HEK293T (cell line): Measurements from ENCODE around the gene CDC42SE2.
"Not testable (repeated sequence)": the region's sequence is repeated elsewhere in the genome, so short reads cannot be mapped to it uniquely, and the experiment has no call there.

ENCODE experiments used
- CTCF ChIA-PET: fragments of 350-600 bp; formaldehyde crosslinking; extraction: SDS; loops from one replicate; lab custom pipeline; 2021; ENCODE audit warnings: antibody characterized with exemption, inconsistent platforms; lab: Yijun Ruan, JAX
- POLR2A ChIA-PET: fragments of 350-600 bp; formaldehyde crosslinking; extraction: SDS; loops from one replicate; lab custom pipeline; 2020; ENCODE audit warnings: antibody characterized with exemption, inconsistent platforms; lab: Yijun Ruan, JAX
- DNase-seq: peaks from one replicate; pipeline ENCODE4 v3.0.0; 2012; ENCODE audit warnings: mixed read lengths; ENCODE audit errors: extremely low spot score
- ARNT ChIP-seq: fragments of 450-650 bp; IDR thresholded peaks from 2 replicates; pipeline ENCODE4 v1.6.1; 2017; ENCODE audit warnings: mild to moderate bottlenecking
- BHLHE40 ChIP-seq: fragments of 450-650 bp; IDR thresholded peaks from 2 replicates; pipeline ENCODE4 v1.6.1; 2016; ENCODE audit warnings: mild to moderate bottlenecking, moderate library complexity, borderline replicate concordance
- CTBP1 ChIP-seq: fragments of 450-650 bp; IDR thresholded peaks from 2 replicates; pipeline ENCODE4 v1.6.1; 2016; ENCODE audit warnings: borderline replicate concordance
- ELF4 ChIP-seq: fragments of 450-650 bp; IDR thresholded peaks from 2 replicates; pipeline ENCODE4 v1.6.1; 2017; ENCODE audit warnings: antibody characterized with exemption
- FOXA1 ChIP-seq: fragments of 450-650 bp; IDR thresholded peaks from 2 replicates; pipeline ENCODE4 v1.6.1; 2016; ENCODE audit warnings: mild to moderate bottlenecking
- FOXK2 ChIP-seq: fragments of 450-650 bp; IDR thresholded peaks from 2 replicates; pipeline ENCODE4 v1.6.1; 2016; ENCODE audit warnings: mild to moderate bottlenecking
- FOXM1 ChIP-seq: fragments of 450-650 bp; IDR thresholded peaks from 2 replicates; pipeline ENCODE4 v1.6.1; 2017; ENCODE audit warnings: mild to moderate bottlenecking, borderline replicate concordance
- HDGF ChIP-seq: fragments of 450-650 bp; IDR thresholded peaks from 2 replicates; pipeline ENCODE4 v1.6.1; 2017; ENCODE audit warnings: antibody characterized with exemption, borderline replicate concordance
- L3MBTL2 ChIP-seq: fragments of 450-650 bp; conservative IDR thresholded peaks from 2 replicates; pipeline ENCODE4 v1.6.1; 2016; ENCODE audit warnings: mild to moderate bottlenecking
- LEF1 ChIP-seq: fragments of 450-650 bp; IDR thresholded peaks from 2 replicates; pipeline ENCODE4 v1.6.1; 2017; ENCODE audit warnings: mild to moderate bottlenecking, borderline replicate concordance
- NFRKB ChIP-seq: fragments of 450-650 bp; IDR thresholded peaks from 2 replicates; pipeline ENCODE4 v1.6.1; 2016; ENCODE audit warnings: mild to moderate bottlenecking, moderate library complexity
- SP1 ChIP-seq: fragments of 450-650 bp; IDR thresholded peaks from 2 replicates; pipeline ENCODE4 v1.6.1; 2017
- SUZ12 ChIP-seq: fragments of 450-650 bp; IDR thresholded peaks from 2 replicates; pipeline ENCODE4 v1.6.1; 2016; ENCODE audit warnings: mild to moderate bottlenecking
- TARDBP ChIP-seq: fragments of 450-650 bp; IDR thresholded peaks from 2 replicates; pipeline ENCODE4 v1.6.1; 2016
- ZNF384 ChIP-seq: fragments of 450-650 bp; IDR thresholded peaks from 2 replicates; pipeline ENCODE4 v1.6.1; 2016
- TF ChIP-seq, protein P1 (sequence below): fragments of 450-650 bp; IDR thresholded peaks from 2 replicates; pipeline ENCODE4 v1.6.1; 2016

Gene CDC42SE2

DNA sequence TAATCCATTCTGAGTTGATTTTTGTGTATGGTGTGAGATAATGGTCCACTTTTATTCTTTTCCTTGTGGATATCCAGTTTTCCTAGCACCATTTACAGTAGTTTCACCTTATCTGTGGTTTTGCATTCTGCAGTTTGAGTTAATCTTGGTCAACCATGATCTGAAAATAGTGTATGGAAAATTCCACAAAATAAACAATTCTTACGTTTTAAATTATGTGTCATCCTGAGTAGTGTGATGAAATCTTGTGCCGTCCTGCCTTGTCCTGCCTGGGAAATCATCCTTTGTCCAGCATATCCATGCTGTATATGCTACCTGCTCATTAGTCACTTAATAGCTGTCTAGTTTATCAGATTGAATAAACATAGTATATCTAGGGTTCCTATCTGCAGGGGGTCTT, 42.1 kb downstream of the CDC42SE2 start:
- CTCF ChIA-PET: no interaction called here
- POLR2A ChIA-PET: no interaction called here
- no peak for DNase-seq
- TF ChIP-seq BHLHE40: no peak
- TF ChIP-seq NFRKB: no peak
- TF ChIP-seq, protein P1, sequence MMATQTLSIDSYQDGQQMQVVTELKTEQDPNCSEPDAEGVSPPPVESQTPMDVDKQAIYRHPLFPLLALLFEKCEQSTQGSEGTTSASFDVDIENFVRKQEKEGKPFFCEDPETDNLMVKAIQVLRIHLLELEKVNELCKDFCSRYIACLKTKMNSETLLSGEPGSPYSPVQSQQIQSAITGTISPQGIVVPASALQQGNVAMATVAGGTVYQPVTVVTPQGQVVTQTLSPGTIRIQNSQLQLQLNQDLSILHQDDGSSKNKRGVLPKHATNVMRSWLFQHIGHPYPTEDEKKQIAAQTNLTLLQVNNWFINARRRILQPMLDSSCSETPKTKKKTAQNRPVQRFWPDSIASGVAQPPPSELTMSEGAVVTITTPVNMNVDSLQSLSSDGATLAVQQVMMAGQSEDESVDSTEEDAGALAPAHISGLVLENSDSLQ: no peak
- no peak for TF ChIP-seq HDGF
- TF ChIP-seq SP1: no peak

DNA sequence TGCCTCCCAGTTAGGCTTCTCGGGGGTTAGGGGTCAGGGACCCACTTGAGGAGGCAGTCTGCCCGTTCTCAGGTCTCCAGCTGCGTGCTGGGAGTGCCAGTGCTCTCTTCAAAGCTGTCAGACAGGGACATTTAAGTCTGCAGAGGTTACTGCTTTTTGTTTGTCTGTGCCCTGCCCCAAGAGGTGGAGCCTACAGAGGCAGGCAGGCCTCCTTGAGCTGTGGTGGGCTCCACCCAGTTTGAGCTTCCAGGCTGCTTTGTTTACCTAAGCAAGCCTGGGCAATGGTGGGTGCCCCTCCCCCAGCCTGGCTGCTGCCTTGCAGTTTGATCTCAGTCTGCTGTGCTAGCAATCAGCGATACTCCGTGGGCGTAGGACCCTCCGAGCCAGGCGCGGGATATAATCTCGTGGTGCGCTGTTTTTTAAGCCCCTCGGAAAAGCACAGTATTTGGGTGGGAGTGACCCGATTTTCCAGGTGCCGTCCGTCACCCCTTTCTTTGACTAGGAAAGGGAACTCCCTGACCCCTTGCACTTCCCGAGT, 48.5 kb downstream of the CDC42SE2 start:
- DNase-seq, CTCF ChIA-PET: not testable (repeated sequence)
- POLR2A ChIA-PET: interaction anchor here (0.6 to 1.6 kb wide), 3 partner anchors 15 to 48 kb away, joined by 3 to 6 read pairs (median 5); partner anchors contain the start of gene CDC42SE2

DNA sequence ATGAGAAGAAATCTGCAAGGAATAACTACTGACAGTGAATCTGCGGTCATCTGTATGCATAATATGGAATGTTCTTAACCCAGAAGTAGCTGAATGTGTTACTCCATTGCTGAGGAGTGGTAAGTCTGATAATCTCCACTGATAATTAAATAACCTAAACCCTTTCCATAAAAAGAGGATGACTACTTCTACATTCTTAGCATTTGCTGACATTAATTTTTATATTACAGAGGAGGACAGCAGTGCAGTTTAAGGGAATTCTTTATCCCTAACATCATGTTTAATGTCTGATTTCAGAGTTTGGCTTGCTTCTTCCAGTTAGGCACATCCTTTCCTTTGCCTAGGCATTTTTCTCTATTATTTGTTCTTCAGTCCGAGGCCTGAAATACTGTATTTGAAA, 52.2 kb downstream of the CDC42SE2 start:
- DNase-seq: no peak
- CTCF ChIA-PET: no interaction called here
- no peak for TF ChIP-seq ARNT
- TF ChIP-seq NFRKB: no peak
- no peak for TF ChIP-seq CTBP1
- no peak for TF ChIP-seq ZNF384
- no peak for TF ChIP-seq BHLHE40
- no peak for TF ChIP-seq HDGF
- no peak for TF ChIP-seq ELF4
- TF ChIP-seq LEF1: no peak
- no peak for TF ChIP-seq FOXA1
- no peak for TF ChIP-seq SUZ12

DNA sequence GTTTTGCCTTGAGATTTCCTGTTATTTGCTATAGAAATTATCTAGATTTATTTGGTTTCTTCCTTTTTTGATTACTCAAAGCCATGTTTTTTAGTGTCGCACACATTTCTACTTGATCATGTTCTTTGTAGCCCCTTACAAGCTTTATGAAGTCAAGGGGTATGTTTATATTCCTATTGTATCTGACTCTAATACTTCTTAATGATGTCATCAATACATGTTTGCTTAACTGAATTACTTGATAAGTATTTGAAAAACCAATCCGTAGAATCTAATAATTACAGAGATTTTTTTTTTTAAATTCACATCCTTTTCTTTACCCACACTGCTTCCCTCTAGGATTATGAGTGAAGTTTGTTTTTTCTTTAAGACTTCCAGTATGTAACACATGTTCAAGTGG, 53.0 kb downstream of the CDC42SE2 start:
- ChIA-PET CTCF (no interaction called here), POLR2A (no interaction called here)
- TF ChIP-seq TARDBP: no peak
- no peak for TF ChIP-seq SP1
- no peak for TF ChIP-seq SUZ12
- no peak for TF ChIP-seq FOXA1
- TF ChIP-seq CTBP1: no peak
- TF ChIP-seq HDGF: no peak
- no peak for TF ChIP-seq L3MBTL2
- TF ChIP-seq, protein P1: no peak
- no peak for TF ChIP-seq BHLHE40
- no peak for TF ChIP-seq FOXK2
- no peak for TF ChIP-seq ZNF384
- no peak for TF ChIP-seq NFRKB
- TF ChIP-seq LEF1: no peak
- no peak for TF ChIP-seq ELF4
- TF ChIP-seq ARNT: no peak
- no peak for TF ChIP-seq FOXM1
- no peak for DNase-seq

More for the DNA sequence above, 52.2 kb downstream of the CDC42SE2 start:
- POLR2A ChIA-PET: no interaction called here

DNA sequence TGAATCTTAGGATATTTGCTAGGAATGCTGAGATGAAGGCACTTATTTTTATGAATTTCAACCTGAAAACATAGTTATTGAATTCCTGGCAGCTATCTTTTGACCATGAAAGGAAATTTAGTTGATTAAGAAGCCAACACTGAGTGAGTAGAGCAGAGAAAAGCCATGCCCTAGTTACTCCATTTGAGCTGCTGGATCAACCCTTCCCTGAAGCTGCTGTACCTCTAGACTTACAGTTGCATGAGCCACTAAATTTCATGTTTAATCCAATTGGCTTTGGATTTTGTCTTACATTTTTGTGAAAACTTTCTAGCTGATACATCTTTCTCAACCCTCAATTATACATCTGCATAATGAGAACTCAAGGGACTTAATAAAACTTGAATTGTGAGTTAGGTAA, 54.6 kb downstream of the CDC42SE2 start:
- no peak for DNase-seq
- TF ChIP-seq LEF1 (no peak), ARNT (no peak), FOXM1 (no peak), HDGF (no peak), ZNF384 (no peak), L3MBTL2 (no peak), SUZ12 (no peak)
- ChIA-PET CTCF (no interaction called here), POLR2A (no interaction called here)

GRCh38 chr5:131321066-131321465, 57.2 kb downstream of the CDC42SE2 start:
- CTCF ChIA-PET: no interaction called here

GRCh38 chr5:131322926-131323325, 59.1 kb downstream of the CDC42SE2 start:
- TF ChIP-seq NFRKB (no peak), CTBP1 (no peak), FOXM1 (no peak), HDGF (no peak), L3MBTL2 (no peak), BHLHE40 (no peak), SUZ12 (no peak), TARDBP (no peak), ELF4 (no peak), SP1 (no peak), FOXK2 (no peak), ZNF384 (no peak), ARNT (no peak)
- TF ChIP-seq, protein P1: no peak
- CTCF ChIA-PET: no interaction called here
- POLR2A ChIA-PET: no interaction called here
- DNase-seq: no peak

More at GRCh38 chr5:131321066-131321465, 57.2 kb downstream of the CDC42SE2 start:
- POLR2A ChIA-PET: no interaction called here
- no peak for TF ChIP-seq HDGF
- no peak for DNase-seq
